GM15510 (cell line): ENCODE measurements around the gene RIGI.

Experiments
- POLR2A ChIP-seq: IDR thresholded peaks from 3 replicates; pipeline ENCODE4 v1.6.1; 2011; ENCODE audit warnings: borderline replicate concordance; ENCODE audit not compliant: insufficient read length; ENCODE audit errors: extremely low read depth

The RIGI gene

GRCh38 chr9:32550562-32551275 is 24.7 kb upstream of the RIGI start:
- TF ChIP-seq POLR2A, result peak; percentile 38

DNA sequence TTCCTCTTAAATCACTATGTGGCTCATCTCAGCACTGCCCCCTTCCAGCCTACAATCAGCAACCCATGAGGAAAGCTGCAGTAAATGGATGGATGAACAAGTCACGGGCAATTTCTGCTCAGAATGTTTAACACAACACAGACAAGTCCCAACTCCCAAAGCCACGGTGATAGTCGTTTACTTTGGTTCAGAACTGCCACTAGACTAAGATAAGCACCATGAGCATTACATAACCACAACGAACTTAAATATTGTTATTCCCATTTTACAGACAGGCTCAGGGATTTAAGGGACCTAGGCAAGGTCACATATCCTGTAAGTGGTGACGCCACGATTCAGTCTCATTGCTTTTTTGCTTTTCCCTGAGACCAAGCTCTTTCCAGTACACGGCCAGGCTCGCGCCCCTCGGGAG is 24.2 kb upstream of the RIGI start:
- TF ChIP-seq POLR2A, result no peak

- TF ChIP-seq POLR2A, result no peak
These were observed 19.9 kb upstream of the RIGI start for GRCh38 chr9:32545884-32546283.

DNA sequence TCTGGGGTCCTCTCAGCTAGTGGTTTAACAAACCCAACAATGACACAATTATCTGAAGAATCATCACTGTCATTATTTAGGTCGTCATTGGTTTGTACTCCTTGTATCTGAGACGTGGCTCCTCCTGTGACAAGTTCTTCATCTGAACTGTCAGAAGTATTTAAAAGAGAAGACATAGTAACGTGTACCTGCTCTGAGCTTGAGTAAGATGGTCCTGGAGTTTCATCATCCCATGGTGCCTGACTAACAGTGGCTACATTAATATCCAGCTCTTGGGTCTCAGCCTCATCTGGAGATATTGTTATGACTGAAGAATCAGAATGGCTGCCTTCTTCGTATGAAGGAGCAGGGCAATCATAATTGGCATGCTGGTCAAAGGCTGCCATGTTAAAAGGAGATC is 17.1 kb upstream of the RIGI start:
- no peak for TF ChIP-seq POLR2A

GRCh38 chr9:32533816-32534215 is 7.8 kb upstream of the RIGI start:
- no peak for TF ChIP-seq POLR2A

DNA sequence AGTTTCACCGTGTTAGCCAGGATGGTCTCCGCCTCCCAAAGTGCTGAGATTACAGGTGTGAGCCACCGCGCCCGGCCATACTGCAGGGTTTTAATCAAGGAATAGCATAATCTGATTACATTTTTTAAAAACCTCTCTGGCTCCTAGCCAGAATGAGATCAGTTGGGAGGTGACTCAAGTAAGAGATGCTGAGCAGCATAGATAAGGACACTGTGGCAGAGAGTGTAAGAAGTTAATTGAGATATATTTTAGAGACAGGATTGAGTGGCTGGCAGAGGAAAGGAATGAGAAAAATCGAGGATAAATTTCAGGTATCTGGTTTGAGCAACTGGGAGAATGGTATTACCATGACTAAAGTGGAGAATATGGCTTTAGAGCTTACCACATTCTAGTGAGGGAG is 7.3 kb upstream of the RIGI start:
- TF ChIP-seq POLR2A, result no peak

GRCh38 chr9:32526707-32527048 is 682 bp upstream of the RIGI start:
- TF ChIP-seq POLR2A, result no peak

GRCh38 chr9:32525709-32526030 is 326 bp downstream of the RIGI start:
- TF ChIP-seq POLR2A, result no peak

DNA sequence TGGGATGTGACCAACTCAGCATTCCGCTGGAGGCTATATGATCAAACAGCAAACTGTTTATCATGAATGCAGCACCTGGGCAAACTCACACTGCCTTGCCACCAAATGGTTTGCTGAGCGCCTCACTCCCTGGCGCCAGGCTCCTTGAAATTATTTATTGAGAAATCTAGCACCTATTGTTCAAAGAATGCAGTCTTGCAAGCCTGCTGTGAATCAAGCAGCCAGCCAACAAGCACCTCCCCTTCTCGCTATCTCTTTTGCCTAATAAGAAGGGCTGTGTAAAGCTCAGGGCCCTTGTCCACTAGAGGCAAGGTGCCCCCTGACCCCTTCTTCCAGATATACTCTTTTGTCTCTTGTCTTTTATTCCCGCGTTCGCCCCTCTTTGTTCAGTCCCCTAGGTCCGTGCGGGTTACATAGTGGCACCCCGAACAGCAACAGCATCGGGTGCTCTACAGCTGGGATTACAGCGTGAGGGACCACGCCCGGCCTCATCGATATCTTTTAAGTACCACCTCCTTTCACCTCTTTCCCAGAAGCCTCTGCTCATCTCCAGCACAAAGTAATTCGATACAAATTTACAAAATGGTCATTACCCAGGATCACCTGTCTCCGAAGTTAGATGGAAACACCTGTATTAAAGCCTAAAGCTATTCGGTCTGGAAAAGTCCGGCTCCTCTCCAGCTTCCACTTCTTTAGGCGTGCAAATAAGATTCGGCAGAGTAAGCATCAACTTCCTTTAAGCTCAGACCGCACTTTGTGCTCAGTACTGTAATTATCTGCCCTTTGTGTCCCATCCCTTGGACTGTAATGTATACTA is 896 bp downstream of the RIGI start:
- TF ChIP-seq POLR2A, result no peak

GRCh38 chr9:32523910-32524309 is 2.1 kb downstream of the RIGI start:
- TF ChIP-seq POLR2A, result no peak

- no peak for TF ChIP-seq POLR2A
These were observed 7.7 kb downstream of the RIGI start for GRCh38 chr9:32518276-32518675.

GRCh38 chr9:32516241-32516640 is 9.8 kb downstream of the RIGI start:
- TF ChIP-seq POLR2A, result no peak

DNA sequence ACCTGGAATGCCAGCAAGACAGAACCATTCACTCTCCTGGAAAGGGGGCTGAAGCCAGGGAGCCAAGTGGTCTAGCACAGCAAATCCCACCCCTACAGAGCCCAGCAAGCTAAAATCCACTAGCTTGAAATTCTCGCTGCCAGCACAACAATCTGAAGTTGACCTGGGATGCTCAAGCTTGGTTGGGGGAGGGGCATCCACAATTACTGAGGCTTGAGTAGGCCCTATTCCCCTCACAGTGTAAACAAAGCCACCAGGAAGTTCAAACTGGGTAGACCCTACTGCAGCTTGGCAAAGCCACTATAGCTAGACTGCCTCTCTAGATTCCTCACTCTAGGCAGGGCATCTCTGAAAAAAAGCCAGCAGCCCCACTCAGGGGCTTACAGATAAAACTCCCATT is 17.3 kb downstream of the RIGI start:
- no peak for TF ChIP-seq POLR2A

DNA sequence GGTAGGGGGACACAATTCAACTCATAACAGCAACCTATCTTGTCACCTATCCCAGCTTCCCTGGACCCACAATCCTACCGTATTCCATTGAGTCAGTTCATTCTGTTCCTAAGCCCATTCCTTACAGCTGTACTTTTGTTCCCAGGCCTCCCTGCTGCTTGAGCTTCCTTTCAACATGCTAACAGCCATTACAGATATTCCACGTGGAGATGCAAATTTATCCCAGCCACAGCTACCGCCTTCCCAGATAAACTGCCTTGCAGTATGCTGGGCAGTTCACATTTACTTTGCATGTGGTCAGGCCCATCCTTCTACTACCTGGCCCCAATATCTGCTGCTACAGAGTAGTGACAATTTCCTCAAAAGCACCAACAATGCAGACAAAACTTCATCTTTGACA is 23.0 kb downstream of the RIGI start:
- no peak for TF ChIP-seq POLR2A

- TF ChIP-seq POLR2A, result no peak
These were observed 23.5 kb downstream of the RIGI start for GRCh38 chr9:32502464-32502863.

DNA sequence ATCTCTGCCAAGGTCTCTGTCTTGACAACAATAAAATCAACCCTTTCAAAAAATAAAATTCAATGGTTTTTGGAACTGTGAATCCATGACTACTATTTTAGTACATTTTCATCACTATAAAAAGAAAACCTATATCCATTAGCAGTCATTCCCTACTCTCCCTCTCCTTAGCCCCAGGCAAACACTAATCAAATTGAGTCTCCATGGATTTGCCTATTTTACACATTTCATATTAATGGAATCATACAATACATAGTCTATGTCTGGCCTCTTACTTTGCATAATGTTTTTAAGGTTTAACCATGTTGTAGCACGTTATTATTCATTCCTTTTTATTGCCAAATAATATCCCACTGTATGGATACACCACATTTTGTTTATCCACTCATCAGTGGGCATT is 24.1 kb downstream of the RIGI start:
- TF ChIP-seq POLR2A, result no peak
